Measurements from ENCODE around the gene CASQ1. TPM values are rescaled to one million over a fixed set of nuclear protein-coding genes. Genes with fewer than 3 reads are reported as not detected.

The CASQ1 gene
- total and polyA plus RNA-seq, 2 donors (not counting 1 experiment from before 2014, with no cell fraction given): not detected

- Histone ChIP-seq H4K20me1 (ENCODE audit: control insufficient read depth, insufficient read depth, low read length, poor library complexity, severe bottlenecking) (peaks cover 20% of the 10 kb centered on the region), H2AFZ (ENCODE audit: insufficient read depth, low read depth, low read length, poor library complexity, severe bottlenecking) (no peak overlapping the region), H3K9me3 (ENCODE audit: control extremely low read depth in 1 of 3, control insufficient read depth in 2 of 3, insufficient read depth in 1 of 3, low read length in 2 of 3) (no peaks in the 10 kb centered on the region), H3K4me3 (ENCODE audit: control extremely low read depth in 1 of 5, extremely low read depth in 1 of 5, insufficient read depth in 1 of 5, low read depth in 2 of 5, low read length in 4 of 5) (no peak overlapping the region), H3K9ac (ENCODE audit: low read length) (no peak overlapping the region), H3K27me3 (replicated peaks in 1 of 4; ENCODE audit: control extremely low read depth in 1 of 4, control insufficient read depth in 3 of 4, insufficient read depth in 4 of 4, low read length in 3 of 4) (no peaks in the 10 kb centered on the region), H3K4me1 (ENCODE audit: control insufficient read depth in 2 of 2, insufficient read depth in 2 of 2, low read length in 2 of 2) (no peaks in the 10 kb centered on the region), H3K27ac (ENCODE audit: low read length in 2 of 2) (no peak overlapping the region), H3K4me2 (replicated peaks; ENCODE audit: low read depth, low read length, poor library complexity, severe bottlenecking) (no peak overlapping the region), H3K79me2 (ENCODE audit: control insufficient read depth, insufficient read depth, low read length) (peaks cover 61% of the 10 kb centered on the region), H3K36me3 (replicated peaks in 1 of 2; ENCODE audit: control extremely low read depth in 1 of 2, control insufficient read depth in 1 of 2, extremely low read depth in 1 of 2, insufficient read depth in 2 of 2, low read length in 1 of 2) (peaks cover 23 to 41% of the 10 kb centered on the region in 2 experiments)
- no peaks in the 10 kb centered on the region for H3K27me3 Mint-ChIP-seq
- H3K4me3 Mint-ChIP-seq: no peak overlapping the region
- peaks cover 4% of the 10 kb centered on the region for H3K4me1 Mint-ChIP-seq
- no CpG with 5 or more reads among the region's 1 CpG for WGBS (ENCODE audit: insufficient coverage)
- intact Hi-C loops (cut with micrococcal nuclease): no loop called here
- no peaks in the 10 kb centered on the region for H3K9me3 Mint-ChIP-seq (ENCODE audit: insufficient read depth)
- H3K27ac Mint-ChIP-seq: no peak overlapping the region
- ChIA-PET CTCF (interaction anchor here (0.7 to 2.0 kb wide), 2 partner anchors 8 to 47 kb away, joined by 3 to 9 read pairs; no protein-coding TSS in a partner anchor), POLR2A (no interaction called here)
- ATAC-seq (ENCODE audit: low read depth) (no peak), DNase-seq (no peak)
- TF ChIP-seq CTCF (IDR thresholded peaks at IDR 0.05): no peak
- no peak for TF ChIP-seq EZH2 (IDR thresholded peaks at IDR 0.05; ENCODE audit: borderline replicate concordance, insufficient read depth, low read depth, low read length, poor library complexity, severe bottlenecking)
These were observed 53.8 kb downstream of the CASQ1 start for GRCh38 chr1:160244209-160244608.

- H4K20me1 ChIP-seq (ENCODE audit: control insufficient read depth, insufficient read depth, low read length, poor library complexity, severe bottlenecking): peaks cover 20% of the 10 kb centered on the region
- DNase-seq: no peak
- Mint-ChIP-seq H3K27ac (no peak overlapping the region), H3K9me3 (ENCODE audit: insufficient read depth) (no peaks in the 10 kb centered on the region), H3K4me3 (no peak overlapping the region), H3K27me3 (no peaks in the 10 kb centered on the region), H3K4me1 (peaks cover 4% of the 10 kb centered on the region)
- intact Hi-C loops (cut with micrococcal nuclease): no loop called here
- no peak for TF ChIP-seq EZH2 (IDR thresholded peaks at IDR 0.05; ENCODE audit: borderline replicate concordance, insufficient read depth, low read depth, low read length, poor library complexity, severe bottlenecking)
- TF ChIP-seq CTCF (IDR thresholded peaks at IDR 0.05): no peak
- H2AFZ ChIP-seq (ENCODE audit: insufficient read depth, low read depth, low read length, poor library complexity, severe bottlenecking): no peak overlapping the region
- ATAC-seq (ENCODE audit: low read depth): no peak
- no peaks in the 10 kb centered on the region for H3K9me3 ChIP-seq (ENCODE audit: control extremely low read depth in 1 of 3, control insufficient read depth in 2 of 3, insufficient read depth in 1 of 3, low read length in 2 of 3)
- H3K4me2 ChIP-seq (replicated peaks; ENCODE audit: low read depth, low read length, poor library complexity, severe bottlenecking): no peak overlapping the region
- H3K9ac ChIP-seq (ENCODE audit: low read length): no peak overlapping the region
- POLR2A ChIA-PET: no interaction called here
- 100% methylated on average over 1 of the region's 1 CpG for WGBS (ENCODE audit: insufficient coverage)
- no peaks in the 10 kb centered on the region for H3K27me3 ChIP-seq (replicated peaks in 1 of 4; ENCODE audit: control extremely low read depth in 1 of 4, control insufficient read depth in 3 of 4, insufficient read depth in 4 of 4, low read length in 3 of 4)
- peaks cover 58% of the 10 kb centered on the region for H3K79me2 ChIP-seq (ENCODE audit: control insufficient read depth, insufficient read depth, low read length)
- H3K4me1 ChIP-seq (ENCODE audit: control insufficient read depth in 2 of 2, insufficient read depth in 2 of 2, low read length in 2 of 2): no peaks in the 10 kb centered on the region
- no peak overlapping the region for H3K4me3 ChIP-seq (ENCODE audit: control extremely low read depth in 1 of 5, extremely low read depth in 1 of 5, insufficient read depth in 1 of 5, low read depth in 2 of 5, low read length in 4 of 5)
- peaks cover 15 to 29% of the 10 kb centered on the region in 2 experiments for H3K36me3 ChIP-seq (replicated peaks in 1 of 2; ENCODE audit: control extremely low read depth in 1 of 2, control insufficient read depth in 1 of 2, extremely low read depth in 1 of 2, insufficient read depth in 2 of 2, low read length in 1 of 2)
- CTCF ChIA-PET: interaction anchor here (1.7 to 7.9 kb wide), 2 partner anchors 45 to 54 kb away, joined by 6 to 127 read pairs; partner anchors contain the start of gene CASQ1
- H3K27ac ChIP-seq (ENCODE audit: low read length in 2 of 2): no peak overlapping the region
These were observed 55.1 kb downstream of the CASQ1 start for GRCh38 chr1:160245434-160245833.

Data from B cell (primary cell).